22Rv1 (cell line): ENCODE results near the gene TRIM2.

Experiments
- ZFX ChIP-seq: fragments of 450-650 bp; IDR thresholded peaks from 2 replicates; pipeline ENCODE4 v1.6.1; 2017; ENCODE audit warnings: antibody characterized with exemption, borderline replicate concordance
- TF ChIP-seq, protein P1 (sequence below): fragments of 450-650 bp; IDR thresholded peaks from 2 replicates; pipeline ENCODE4 v1.5.1; 2017; ENCODE audit warnings: mild to moderate bottlenecking

DNA sequence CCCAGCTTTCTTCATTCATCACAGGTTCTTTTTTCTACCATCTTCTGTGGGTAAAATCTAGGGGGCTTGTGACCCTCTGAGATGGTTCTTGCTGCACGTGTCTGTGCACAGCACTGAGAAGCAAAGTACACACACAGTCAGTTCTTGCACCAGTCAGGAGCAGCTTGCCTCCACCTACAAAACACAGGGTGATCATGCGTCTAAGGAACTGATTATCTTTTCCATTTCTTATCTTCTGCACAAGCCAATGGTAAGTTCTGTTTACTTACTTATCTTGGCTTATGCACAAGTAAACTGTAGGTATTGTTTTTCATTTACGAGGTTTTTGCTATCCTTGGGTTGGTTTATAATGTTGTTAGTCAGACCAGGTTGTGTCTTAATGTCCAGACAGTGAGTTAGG, 40.7 kb downstream of the TRIM2 start:
- TF ChIP-seq, protein P1, sequence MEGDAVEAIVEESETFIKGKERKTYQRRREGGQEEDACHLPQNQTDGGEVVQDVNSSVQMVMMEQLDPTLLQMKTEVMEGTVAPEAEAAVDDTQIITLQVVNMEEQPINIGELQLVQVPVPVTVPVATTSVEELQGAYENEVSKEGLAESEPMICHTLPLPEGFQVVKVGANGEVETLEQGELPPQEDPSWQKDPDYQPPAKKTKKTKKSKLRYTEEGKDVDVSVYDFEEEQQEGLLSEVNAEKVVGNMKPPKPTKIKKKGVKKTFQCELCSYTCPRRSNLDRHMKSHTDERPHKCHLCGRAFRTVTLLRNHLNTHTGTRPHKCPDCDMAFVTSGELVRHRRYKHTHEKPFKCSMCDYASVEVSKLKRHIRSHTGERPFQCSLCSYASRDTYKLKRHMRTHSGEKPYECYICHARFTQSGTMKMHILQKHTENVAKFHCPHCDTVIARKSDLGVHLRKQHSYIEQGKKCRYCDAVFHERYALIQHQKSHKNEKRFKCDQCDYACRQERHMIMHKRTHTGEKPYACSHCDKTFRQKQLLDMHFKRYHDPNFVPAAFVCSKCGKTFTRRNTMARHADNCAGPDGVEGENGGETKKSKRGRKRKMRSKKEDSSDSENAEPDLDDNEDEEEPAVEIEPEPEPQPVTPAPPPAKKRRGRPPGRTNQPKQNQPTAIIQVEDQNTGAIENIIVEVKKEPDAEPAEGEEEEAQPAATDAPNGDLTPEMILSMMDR = no peak
- no peak for TF ChIP-seq ZFX
